ENCODE data around the gene LDLR. TPM values are rescaled to one million over a fixed set of nuclear protein-coding genes. Genes with fewer than 3 reads are reported as not detected.
"Not testable (repeated sequence)": the region's sequence is repeated elsewhere in the genome, so short reads cannot be mapped to it uniquely, and the experiment has no call there.

LDLR gene
- total RNA-seq, 1 donor from 2014 or later: 39.3 TPM

DNA sequence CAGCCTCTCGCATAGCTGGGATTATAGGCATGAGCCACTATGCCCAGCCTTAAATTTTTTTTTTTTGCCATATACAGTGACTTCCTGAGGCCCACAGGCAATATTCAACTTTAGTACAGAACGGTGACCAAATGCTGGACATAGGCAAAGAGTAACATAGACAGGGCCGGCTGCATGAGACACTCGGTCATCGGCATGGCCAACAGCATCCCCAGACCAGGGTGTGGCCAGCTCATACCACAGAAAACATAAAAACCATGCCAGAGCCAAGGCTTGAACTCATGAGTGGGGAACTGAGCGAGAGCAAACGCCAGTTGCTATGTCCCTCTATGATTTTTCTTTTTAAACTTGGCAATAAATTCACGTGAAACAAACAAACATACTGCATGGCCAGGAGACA, 91.1 kb downstream of the LDLR start:
- Histone ChIP-seq H3K4me1 (no peaks in the 10 kb centered on the region), H3K9ac (no peak overlapping the region), H3F3A (ENCODE audit: low read depth) (no peaks in the 10 kb centered on the region), H3K36me3 (no peaks in the 10 kb centered on the region), H3K4me2 (no peak overlapping the region), H3K9me3 (ENCODE audit: low read depth) (no peaks in the 10 kb centered on the region), H2AFZ (replicated peaks) (no peak overlapping the region), H3K27ac (no peak overlapping the region), H4K20me1 (ENCODE audit: low read depth) (no peaks in the 10 kb centered on the region), H3K4me3 (no peak overlapping the region), H3K27me3 (no peaks in the 10 kb centered on the region), H3K79me2 (ENCODE audit: low read depth) (no peaks in the 10 kb centered on the region)
- Mint-ChIP-seq H3K27ac (peak overlapping the region; percentile 53), H3K27me3 (ENCODE audit: insufficient read depth, low read depth) (peaks cover 4% of the 10 kb centered on the region), H3K36me3 (peaks cover 9% of the 10 kb centered on the region), H3K4me1 (no peaks in the 10 kb centered on the region), H3K9me3 (no peaks in the 10 kb centered on the region), H3K4me3 (no peak overlapping the region)
- DNase-seq (ENCODE audit: low spot score): no peak
- TF ChIP-seq, protein P1, sequence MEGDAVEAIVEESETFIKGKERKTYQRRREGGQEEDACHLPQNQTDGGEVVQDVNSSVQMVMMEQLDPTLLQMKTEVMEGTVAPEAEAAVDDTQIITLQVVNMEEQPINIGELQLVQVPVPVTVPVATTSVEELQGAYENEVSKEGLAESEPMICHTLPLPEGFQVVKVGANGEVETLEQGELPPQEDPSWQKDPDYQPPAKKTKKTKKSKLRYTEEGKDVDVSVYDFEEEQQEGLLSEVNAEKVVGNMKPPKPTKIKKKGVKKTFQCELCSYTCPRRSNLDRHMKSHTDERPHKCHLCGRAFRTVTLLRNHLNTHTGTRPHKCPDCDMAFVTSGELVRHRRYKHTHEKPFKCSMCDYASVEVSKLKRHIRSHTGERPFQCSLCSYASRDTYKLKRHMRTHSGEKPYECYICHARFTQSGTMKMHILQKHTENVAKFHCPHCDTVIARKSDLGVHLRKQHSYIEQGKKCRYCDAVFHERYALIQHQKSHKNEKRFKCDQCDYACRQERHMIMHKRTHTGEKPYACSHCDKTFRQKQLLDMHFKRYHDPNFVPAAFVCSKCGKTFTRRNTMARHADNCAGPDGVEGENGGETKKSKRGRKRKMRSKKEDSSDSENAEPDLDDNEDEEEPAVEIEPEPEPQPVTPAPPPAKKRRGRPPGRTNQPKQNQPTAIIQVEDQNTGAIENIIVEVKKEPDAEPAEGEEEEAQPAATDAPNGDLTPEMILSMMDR (IDR thresholded peaks at IDR 0.05): no peak
- no peak for TF ChIP-seq EZH2 (IDR thresholded peaks at IDR 0.05)
- TF ChIP-seq EZH2phosphoT487 (IDR thresholded peaks at IDR 0.05): no peak

DNA sequence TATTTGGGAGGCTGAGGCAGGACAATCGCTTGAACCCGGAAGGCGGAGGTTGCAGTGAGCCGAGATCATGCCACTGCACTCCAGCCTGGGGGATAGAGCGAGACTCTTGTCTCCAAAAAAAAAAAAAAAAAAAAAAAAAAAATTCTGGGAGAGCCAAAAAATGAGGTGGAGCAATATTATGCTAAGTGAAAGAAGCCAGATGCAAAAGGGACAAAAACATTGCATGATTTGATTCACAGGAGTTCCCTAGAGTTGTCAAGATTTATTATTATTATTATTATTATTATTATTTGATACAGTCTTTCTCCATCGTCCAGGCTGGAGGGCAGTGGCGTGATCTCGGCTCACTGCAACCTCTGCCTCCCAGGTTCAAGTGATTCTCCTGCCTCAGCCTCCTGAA, 91.7 kb downstream of the LDLR start:
- not testable (repeated sequence) for H3K4me3 Mint-ChIP-seq; H2AFZ ChIP-seq (replicated peaks); DNase-seq (ENCODE audit: low spot score); H3K27me3 Mint-ChIP-seq (ENCODE audit: insufficient read depth, low read depth); H3K4me3 ChIP-seq; H3K4me2 ChIP-seq; H3K79me2 ChIP-seq (ENCODE audit: low read depth); H3K9me3 Mint-ChIP-seq; H3F3A ChIP-seq (ENCODE audit: low read depth); H3K4me1 Mint-ChIP-seq; H3K36me3 ChIP-seq; H3K9ac ChIP-seq; H4K20me1 ChIP-seq (ENCODE audit: low read depth); H3K27me3 ChIP-seq; H3K27ac Mint-ChIP-seq; H3K36me3 Mint-ChIP-seq; H3K4me1 ChIP-seq; H3K9me3 ChIP-seq (ENCODE audit: low read depth); H3K27ac ChIP-seq

DNA sequence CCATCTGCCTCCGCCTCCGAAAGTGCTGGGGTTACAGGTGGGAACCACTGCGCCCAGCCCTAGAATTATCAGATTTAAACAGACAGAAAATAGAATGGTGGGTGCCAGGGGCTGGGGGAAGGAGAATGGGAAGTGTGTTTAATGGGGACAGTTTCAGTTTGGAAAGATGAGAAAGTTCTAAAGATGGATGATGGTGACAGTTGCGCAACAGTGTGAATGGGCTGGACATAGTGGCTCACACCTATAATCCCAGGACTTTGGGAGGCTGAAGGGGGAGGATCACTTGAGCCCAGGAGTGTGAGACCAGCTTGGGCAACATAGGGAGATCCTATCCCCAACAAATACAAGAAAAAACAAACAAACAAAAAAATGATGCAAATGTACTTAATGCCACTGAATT, 92.2 kb downstream of the LDLR start:
- Histone ChIP-seq H3K36me3 (no peaks in the 10 kb centered on the region), H3K79me2 (ENCODE audit: low read depth) (no peaks in the 10 kb centered on the region), H2AFZ (replicated peaks) (no peak overlapping the region), H3K9me3 (ENCODE audit: low read depth) (no peaks in the 10 kb centered on the region), H4K20me1 (ENCODE audit: low read depth) (no peaks in the 10 kb centered on the region), H3K4me3 (no peak overlapping the region), H3K27me3 (no peaks in the 10 kb centered on the region), H3F3A (ENCODE audit: low read depth) (no peaks in the 10 kb centered on the region), H3K27ac (no peak overlapping the region), H3K9ac (no peak overlapping the region), H3K4me2 (no peak overlapping the region), H3K4me1 (no peaks in the 10 kb centered on the region)
- DNase-seq (ENCODE audit: low spot score): no peak
- Mint-ChIP-seq H3K9me3 (no peaks in the 10 kb centered on the region), H3K4me1 (no peaks in the 10 kb centered on the region), H3K27me3 (ENCODE audit: insufficient read depth, low read depth) (peaks cover 2% of the 10 kb centered on the region), H3K4me3 (no peak overlapping the region), H3K36me3 (peaks cover 10% of the 10 kb centered on the region), H3K27ac (no peak overlapping the region)
- no peak for TF ChIP-seq EZH2phosphoT487 (IDR thresholded peaks at IDR 0.05)

Small RNAs within 50 kb of the gene (microRNA-seq; reads per million reads assigned to microRNA genes)
- not detected for gene MIR6886

Other genes with a start within 250 kb of the LDLR start
- 0.62 TPM in 1 of 2 replicates, not detected in the other for gene C19orf38, start 241.0 kb upstream of the LDLR start, total RNA-seq (ENCODE audit: low replicate concordance)
- 34.4 and 97.5 TPM in 2 replicates for gene CARM1, start 217.9 kb upstream of the LDLR start, total RNA-seq (ENCODE audit: low replicate concordance)
- gene YIPF2, start 160.8 kb upstream of the LDLR start, total RNA-seq (ENCODE audit: low replicate concordance): 11.9 and 36.8 TPM in 2 replicates
- 24.4 and 34.9 TPM in 2 replicates for gene TIMM29, start 160.7 kb upstream of the LDLR start, total RNA-seq (ENCODE audit: low replicate concordance)
- gene SMARCA4, start 128.4 kb upstream of the LDLR start, total RNA-seq (ENCODE audit: low replicate concordance): 169 and 257 TPM in 2 replicates
- 56.7 and 57.1 TPM in 2 replicates for gene SPC24, start 66.3 kb downstream of the LDLR start, total RNA-seq (ENCODE audit: low replicate concordance)
- gene KANK2, start 108.1 kb downstream of the LDLR start, total RNA-seq (ENCODE audit: low replicate concordance): 17.5 and 35.4 TPM in 2 replicates
- not detected in 2 replicates for gene ANGPTL8, start 150.2 kb downstream of the LDLR start, total RNA-seq (ENCODE audit: low replicate concordance)
- gene DOCK6, start 173.1 kb downstream of the LDLR start, total RNA-seq (ENCODE audit: low replicate concordance): 10.0 and 27.5 TPM in 2 replicates
- gene TSPAN16, start 206.7 kb downstream of the LDLR start, total RNA-seq (ENCODE audit: low replicate concordance): not detected in 2 replicates